ENCODE measurements around the gene SLC22A23. TPM values are rescaled to one million over a fixed set of nuclear protein-coding genes. Genes with fewer than 3 reads are reported as not detected.

The SLC22A23 gene
- total and polyA plus RNA-seq, 8 donors, result 5.9 to 241 (median 18.9) TPM

- Histone ChIP-seq H3K9me3 (no peaks in the 10 kb centered on the region), H3K36me3 (no peaks in the 10 kb centered on the region), H3K27me3 (no peaks in the 10 kb centered on the region), H3K4me3 (no peak overlapping the region), H3K27ac (no peak overlapping the region), H3K4me1 (peaks cover 0 to 9% (median 3%) of the 10 kb centered on the region in 4 donors)
- TF ChIP-seq POLR2A (IDR thresholded peaks at IDR 0.05), result no peak
- no peak for TF ChIP-seq EP300 (IDR thresholded peaks at IDR 0.05)
- TF ChIP-seq POLR2AphosphoS5 (IDR thresholded peaks at IDR 0.05), result no peak
- no peak for TF ChIP-seq CTCF (IDR thresholded peaks at IDR 0.05)
- WGBS, 5 donors, result 43 to 61% (median 51%) methylated on average over 3 of the region's 3 CpGs
- intact Hi-C loops (cut with DNase I; ENCODE audit: low total_unique reads), result no loop called here
- peak in 1 of 2 donors; percentile 39 for DNase-seq
Measured at GRCh38 chr6:3471711-3472110, 14.9 kb upstream of the SLC22A23 start.

DNA sequence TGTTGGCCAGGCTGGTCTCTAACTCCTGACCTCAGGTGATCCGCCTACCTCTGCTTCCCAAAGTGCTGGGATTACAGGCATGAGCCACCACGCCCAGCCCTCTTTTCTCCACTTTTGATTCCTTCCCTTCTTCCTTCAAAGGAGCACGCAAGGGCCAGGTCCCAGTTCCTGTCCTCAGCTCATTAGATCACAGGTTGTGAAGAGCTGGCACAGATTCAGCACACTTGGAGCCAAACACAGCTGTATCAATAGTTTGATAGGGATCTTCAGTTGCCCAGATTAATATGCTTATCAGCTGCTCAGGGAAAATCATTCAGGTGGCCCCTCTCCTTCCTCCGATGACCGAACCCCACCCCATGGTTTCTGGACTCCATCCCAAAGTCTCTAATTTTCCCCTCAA is 14.4 kb upstream of the SLC22A23 start:
- Histone ChIP-seq H3K27ac (no peak overlapping the region), H3K4me3 (no peak overlapping the region), H3K36me3 (no peaks in the 10 kb centered on the region), H3K27me3 (no peaks in the 10 kb centered on the region), H3K9me3 (no peaks in the 10 kb centered on the region), H3K4me1 (peaks cover 0 to 9% (median 3%) of the 10 kb centered on the region in 4 donors)
- TF ChIP-seq EP300 (IDR thresholded peaks at IDR 0.05), result no peak
- TF ChIP-seq POLR2A (IDR thresholded peaks at IDR 0.05), result no peak
- no peak for TF ChIP-seq POLR2AphosphoS5 (IDR thresholded peaks at IDR 0.05)
- TF ChIP-seq CTCF (IDR thresholded peaks at IDR 0.05), result no peak
- 44 to 68% (median 53%) methylated on average over 5 of the region's 5 CpGs for WGBS, 5 donors
- peak in 1 of 2 donors; percentile 64 for DNase-seq
- intact Hi-C loops (cut with DNase I; ENCODE audit: low total_unique reads), result no loop called here

GRCh38 chr6:3468585-3468984 is 11.7 kb upstream of the SLC22A23 start:
- no peak for DNase-seq
- Histone ChIP-seq H3K9me3 (no peaks in the 10 kb centered on the region), H3K4me1 (peaks cover 0 to 9% (median 3%) of the 10 kb centered on the region in 4 donors), H3K27me3 (no peaks in the 10 kb centered on the region), H3K4me3 (no peak overlapping the region), H3K27ac (no peak overlapping the region), H3K36me3 (no peaks in the 10 kb centered on the region)
- WGBS, 5 donors, result 82 to 94% (median 93%) methylated on average over 9 of the region's 9 CpGs
- intact Hi-C loops (cut with DNase I; ENCODE audit: low total_unique reads), result no loop called here
- no peak for TF ChIP-seq POLR2A (IDR thresholded peaks at IDR 0.05)
- no peak for TF ChIP-seq POLR2AphosphoS5 (IDR thresholded peaks at IDR 0.05)
- no peak for TF ChIP-seq CTCF (IDR thresholded peaks at IDR 0.05)
- TF ChIP-seq EP300 (IDR thresholded peaks at IDR 0.05), result no peak

DNA sequence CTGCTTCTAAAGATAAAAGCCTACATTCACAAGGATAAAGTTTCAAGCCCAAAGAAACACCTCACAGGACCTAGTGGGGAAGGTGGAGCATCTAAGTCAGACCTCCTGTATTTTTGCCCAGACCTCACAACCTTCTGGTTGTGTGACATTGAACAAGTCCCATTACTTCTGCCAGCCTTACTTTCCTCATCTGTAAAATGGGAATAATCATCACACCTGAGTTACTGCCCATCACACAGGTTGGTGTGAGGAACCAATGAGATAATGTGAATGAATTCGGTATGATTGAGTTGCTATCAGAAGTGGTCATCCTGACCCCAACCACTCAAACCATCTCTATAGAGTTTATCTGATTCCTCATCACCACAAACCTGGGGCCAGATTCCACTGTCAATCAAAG is 11.1 kb upstream of the SLC22A23 start:
- H3K9me3 ChIP-seq, result no peaks in the 10 kb centered on the region

More for the DNA sequence above, 11.1 kb upstream of the SLC22A23 start:
- WGBS, 5 donors, result 43 to 94% (median 93%) methylated on average over 1 of the region's 1 CpG
- DNase-seq, result no peak
- H3K4me1 ChIP-seq, result peaks cover 0 to 9% (median 1%) of the 10 kb centered on the region in 4 donors
- H3K27ac ChIP-seq, result no peak overlapping the region
- no peaks in the 10 kb centered on the region for H3K36me3 ChIP-seq
- no peak overlapping the region for H3K4me3 ChIP-seq
- no peak for TF ChIP-seq CTCF (IDR thresholded peaks at IDR 0.05)
- TF ChIP-seq POLR2A (IDR thresholded peaks at IDR 0.05), result no peak
- TF ChIP-seq EP300 (IDR thresholded peaks at IDR 0.05), result no peak
- TF ChIP-seq POLR2AphosphoS5 (IDR thresholded peaks at IDR 0.05), result no peak
- no peaks in the 10 kb centered on the region for H3K27me3 ChIP-seq
- intact Hi-C loops (cut with DNase I; ENCODE audit: low total_unique reads), result no loop called here

Measured in stomach (tissue), 9 donors.